Gastrocnemius medialis (tissue), 4 donors: ENCODE data around the gene FGF14. TPM values are rescaled to one million over a fixed set of nuclear protein-coding genes. Genes with fewer than 3 reads are reported as not detected.
"Not testable (repeated sequence)": the region's sequence is repeated elsewhere in the genome, so short reads cannot be mapped to it uniquely, and the experiment has no call there.

Experiments used
- ATAC-seq, 2 donors: fragments of 150-250 bp; one replicate each; pipeline ENCODE4 v1.9.1; 2016
- DNase-seq, 2 donors: peaks; one replicate each; pipeline ENCODE4 v3.0.0-alpha.2; 2019
- H3K27ac ChIP-seq, 4 donors: fragments of 200-600 bp; sonication (generic); 1 replicate in 1 of 4; 2 replicates in 3 of 4; pipeline ENCODE4 v1.5.1; 2016 to 2018; ENCODE audit warnings: mild to moderate bottlenecking in 2 of 4, moderate library complexity in 1 of 4
- H3K27me3 ChIP-seq, 3 donors: fragments of 200-600 bp; sonication (generic) in 2 of 3; 1 replicate in 1 of 3; 2 replicates in 2 of 3; pipeline versions ENCODE4 v1.5.1 to v1.6.0; 2016 to 2019; ENCODE audit warnings: mild to moderate bottlenecking in 1 of 3, moderate library complexity in 1 of 3
- H3K36me3 ChIP-seq, 2 donors: fragments of 200-600 bp; sonication (generic) in 1 of 2; one replicate each; pipeline ENCODE4 v1.5.1; 2017 to 2018
- H3K4me1 ChIP-seq, 2 donors: fragments of 200-600 bp; sonication (generic) in 1 of 2; one replicate each; pipeline ENCODE4 v1.5.1; 2016 to 2017; ENCODE audit warnings: mild to moderate bottlenecking in 2 of 2
- H3K4me3 ChIP-seq, 4 donors: fragments of 200-600 bp; sonication (generic) in 3 of 4; 1 replicate in 1 of 4; 2 replicates in 3 of 4; pipeline ENCODE4 v1.5.1; 2016 to 2019; ENCODE audit warnings: mild to moderate bottlenecking in 2 of 4
- H3K9me3 ChIP-seq, 3 donors: fragments of 200-600 bp; sonication (generic) in 2 of 3; 1 replicate in 1 of 3; 2 replicates in 2 of 3; pipeline ENCODE4 v1.5.1; 2016 to 2019
- POLR2A ChIP-seq, 2 donors: fragments of 450-650 bp; IDR thresholded peaks; one replicate each; pipeline ENCODE4 v1.6.1; 2017; ENCODE audit warnings: antibody characterized with exemption in 2 of 2, mild to moderate bottlenecking in 2 of 2, moderate library complexity in 2 of 2
- in situ Hi-C, 4 donors: fragments of 200-750 bp; cut with MboI; loops; one replicate each; pipeline versions ENCODE4 v1.15.0 to v1.8.0; 2017; ENCODE audit warnings: low sequenced_read_pairs in 4 of 4
- intact Hi-C: fragments of 100-400 bp; cut with DNase I; formaldehyde crosslinking; loops from one replicate; pipeline ENCODE4 v1.15.1; 2023; ENCODE audit warnings: low total_unique reads
- total RNA-seq, 4 donors: library from RNA; depleted of rRNA; stranded (reverse); fragments of >200 nt; gene quantifications; one replicate each; pipeline versions ENCODE4 v1.1.0 to v1.2.3, GENCODE V29; 2016
- TF ChIP-seq, protein P1 (sequence below), 5 experiments: fragments of 450-650 bp in 3 of 5; fragments of 200-600 bp in 2 of 5; sonication (generic) in 2 of 5; IDR thresholded peaks in 4 of 5; conservative IDR thresholded peaks in 1 of 5; 1 replicate in 4 of 5; 2 replicates in 1 of 5; pipeline ENCODE4 v1.5.1; 2016 to 2019; ENCODE audit warnings: antibody characterized with exemption in 5 of 5, mild to moderate bottlenecking in 3 of 5, moderate library complexity in 3 of 5

The FGF14 gene
- total RNA-seq, 4 donors from 2014 or later, result 0.02 TPM; not detected in 3

DNA sequence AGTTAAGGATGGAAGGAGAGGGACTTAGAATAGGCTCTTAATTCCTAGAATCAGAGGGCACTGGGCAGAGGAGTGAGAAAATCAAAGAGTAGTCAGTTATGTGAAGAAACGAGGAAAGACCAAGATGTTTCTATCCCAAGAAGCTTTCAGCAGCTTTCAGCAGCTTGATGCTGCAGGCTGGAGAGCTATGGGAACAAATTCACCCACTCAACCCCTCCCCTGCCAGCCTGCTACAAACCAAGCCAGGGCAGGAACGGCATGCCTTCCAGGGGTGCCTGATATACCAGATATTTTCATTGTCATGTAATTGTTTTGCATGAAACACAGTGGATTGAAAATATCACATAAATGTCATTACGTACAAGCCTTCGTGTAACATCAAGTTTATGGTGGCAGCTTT lies 262.2 kb downstream of the FGF14 start:
- no peaks in the 10 kb centered on the region for H3K9me3 ChIP-seq
- in situ Hi-C loops (no loop called here), intact Hi-C loops (no loop called here)
- no peaks in the 10 kb centered on the region for H3K36me3 ChIP-seq
- DNase-seq (no peak), ATAC-seq (no peak)
- no peak overlapping the region for H3K4me3 ChIP-seq
- H3K27me3 ChIP-seq, result no peaks in the 10 kb centered on the region
- no peak overlapping the region for H3K27ac ChIP-seq
- TF ChIP-seq, protein P1, sequence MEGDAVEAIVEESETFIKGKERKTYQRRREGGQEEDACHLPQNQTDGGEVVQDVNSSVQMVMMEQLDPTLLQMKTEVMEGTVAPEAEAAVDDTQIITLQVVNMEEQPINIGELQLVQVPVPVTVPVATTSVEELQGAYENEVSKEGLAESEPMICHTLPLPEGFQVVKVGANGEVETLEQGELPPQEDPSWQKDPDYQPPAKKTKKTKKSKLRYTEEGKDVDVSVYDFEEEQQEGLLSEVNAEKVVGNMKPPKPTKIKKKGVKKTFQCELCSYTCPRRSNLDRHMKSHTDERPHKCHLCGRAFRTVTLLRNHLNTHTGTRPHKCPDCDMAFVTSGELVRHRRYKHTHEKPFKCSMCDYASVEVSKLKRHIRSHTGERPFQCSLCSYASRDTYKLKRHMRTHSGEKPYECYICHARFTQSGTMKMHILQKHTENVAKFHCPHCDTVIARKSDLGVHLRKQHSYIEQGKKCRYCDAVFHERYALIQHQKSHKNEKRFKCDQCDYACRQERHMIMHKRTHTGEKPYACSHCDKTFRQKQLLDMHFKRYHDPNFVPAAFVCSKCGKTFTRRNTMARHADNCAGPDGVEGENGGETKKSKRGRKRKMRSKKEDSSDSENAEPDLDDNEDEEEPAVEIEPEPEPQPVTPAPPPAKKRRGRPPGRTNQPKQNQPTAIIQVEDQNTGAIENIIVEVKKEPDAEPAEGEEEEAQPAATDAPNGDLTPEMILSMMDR (IDR thresholded peaks at IDR 0.05 in 4 of 5, conservative IDR thresholded peaks at IDR 0.05 in 1 of 5), result no peak
- no peak for TF ChIP-seq POLR2A (IDR thresholded peaks at IDR 0.05)
- no peaks in the 10 kb centered on the region for H3K4me1 ChIP-seq

DNA sequence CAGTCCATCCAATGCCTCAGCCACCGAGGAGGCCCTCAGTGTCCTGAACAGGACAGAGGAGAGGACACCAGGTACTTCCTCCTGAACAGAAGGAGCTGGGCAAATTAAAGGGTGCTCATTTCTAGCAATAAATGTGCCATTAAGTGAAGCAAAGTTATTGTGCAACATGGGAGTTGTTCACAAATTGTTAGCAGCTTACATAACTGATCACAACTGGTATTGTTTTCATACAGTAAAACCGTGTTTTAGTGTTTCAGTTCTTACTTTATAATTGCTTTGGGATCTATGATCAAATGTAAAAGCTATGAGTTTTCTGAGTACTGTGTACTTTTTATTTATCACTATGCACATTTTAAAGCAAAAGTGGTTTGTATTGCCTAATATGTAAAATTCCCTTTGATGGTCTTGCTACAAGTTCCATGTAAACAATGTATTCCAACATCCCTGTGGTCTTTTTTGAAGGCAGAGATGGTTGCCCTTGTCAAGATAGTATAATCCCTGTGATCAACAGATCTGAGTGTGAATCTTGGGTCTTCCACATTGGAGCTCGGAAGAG lies 263.1 kb downstream of the FGF14 start:
- intact Hi-C loops, result no loop called here
- Histone ChIP-seq H3K27ac (no peak overlapping the region), H3K36me3 (no peaks in the 10 kb centered on the region), H3K9me3 (no peaks in the 10 kb centered on the region), H3K27me3 (no peaks in the 10 kb centered on the region), H3K4me1 (no peaks in the 10 kb centered on the region), H3K4me3 (no peak overlapping the region)
- DNase-seq (no peak), ATAC-seq (no peak)
- in situ Hi-C loops, result no loop called here
- TF ChIP-seq POLR2A (IDR thresholded peaks at IDR 0.05), result no peak
- TF ChIP-seq, protein P1 (IDR thresholded peaks at IDR 0.05 in 4 of 5, conservative IDR thresholded peaks at IDR 0.05 in 1 of 5), result no peak

DNA sequence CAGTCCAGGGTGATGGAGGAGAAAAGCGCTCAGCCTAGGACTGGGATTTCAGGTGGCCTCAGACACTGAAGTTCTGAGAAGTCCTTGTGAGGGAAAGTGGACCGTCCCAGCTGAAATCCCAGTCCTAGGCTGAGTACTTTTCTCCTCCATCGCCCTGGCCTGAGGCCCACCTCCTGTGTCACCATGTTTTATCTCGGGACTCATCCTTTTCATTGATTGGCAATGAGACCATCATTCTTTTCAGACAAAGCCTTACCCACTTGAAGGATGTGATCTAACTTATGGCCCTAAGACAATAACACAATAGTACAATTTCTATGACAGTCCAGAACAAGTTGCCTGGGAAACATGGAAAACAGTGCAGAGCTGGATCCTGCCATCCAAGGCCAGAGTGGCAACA lies 263.9 kb downstream of the FGF14 start:
- H3K27ac ChIP-seq, H3K9me3 ChIP-seq, DNase-seq, intact Hi-C loops, in situ Hi-C loops, ATAC-seq, H3K4me1 ChIP-seq, H3K27me3 ChIP-seq, H3K36me3 ChIP-seq, H3K4me3 ChIP-seq: not testable (repeated sequence)

DNA sequence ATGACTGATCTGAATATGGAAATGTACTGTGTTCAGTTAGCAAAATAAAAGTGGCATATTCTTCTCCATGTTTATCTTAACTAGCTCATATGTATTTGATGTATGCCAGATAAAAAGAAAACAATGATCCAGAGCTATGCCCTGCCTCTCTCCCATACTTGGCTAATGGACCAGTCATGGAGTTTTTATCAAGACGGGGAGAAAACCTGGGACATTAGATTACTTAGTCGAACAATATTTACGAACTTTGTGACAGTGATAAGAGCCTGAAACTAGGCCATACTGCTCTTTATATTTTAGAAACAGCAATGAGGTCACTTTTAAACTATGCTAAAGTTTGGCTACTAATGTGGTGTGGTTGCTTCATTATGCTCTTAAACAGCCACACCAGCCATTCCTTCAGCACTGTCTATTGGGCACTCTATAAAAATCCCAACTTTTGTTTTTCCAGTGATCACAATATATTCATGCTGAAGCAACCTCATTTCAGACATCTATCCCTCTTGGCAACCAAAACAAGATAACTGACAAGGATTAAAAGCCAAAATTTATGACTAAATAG lies 265.0 kb downstream of the FGF14 start:
- ATAC-seq (no peak), DNase-seq (no peak)
- in situ Hi-C loops, result no loop called here
- TF ChIP-seq, protein P1 (IDR thresholded peaks at IDR 0.05 in 4 of 5, conservative IDR thresholded peaks at IDR 0.05 in 1 of 5), result no peak
- no peak for TF ChIP-seq POLR2A (IDR thresholded peaks at IDR 0.05)
- no peak overlapping the region for H3K27ac ChIP-seq
- H3K9me3 ChIP-seq, result no peaks in the 10 kb centered on the region
- no peaks in the 10 kb centered on the region for H3K4me1 ChIP-seq
- no peak overlapping the region for H3K4me3 ChIP-seq
- intact Hi-C loops, result no loop called here
- no peaks in the 10 kb centered on the region for H3K36me3 ChIP-seq
- H3K27me3 ChIP-seq, result no peaks in the 10 kb centered on the region

DNA sequence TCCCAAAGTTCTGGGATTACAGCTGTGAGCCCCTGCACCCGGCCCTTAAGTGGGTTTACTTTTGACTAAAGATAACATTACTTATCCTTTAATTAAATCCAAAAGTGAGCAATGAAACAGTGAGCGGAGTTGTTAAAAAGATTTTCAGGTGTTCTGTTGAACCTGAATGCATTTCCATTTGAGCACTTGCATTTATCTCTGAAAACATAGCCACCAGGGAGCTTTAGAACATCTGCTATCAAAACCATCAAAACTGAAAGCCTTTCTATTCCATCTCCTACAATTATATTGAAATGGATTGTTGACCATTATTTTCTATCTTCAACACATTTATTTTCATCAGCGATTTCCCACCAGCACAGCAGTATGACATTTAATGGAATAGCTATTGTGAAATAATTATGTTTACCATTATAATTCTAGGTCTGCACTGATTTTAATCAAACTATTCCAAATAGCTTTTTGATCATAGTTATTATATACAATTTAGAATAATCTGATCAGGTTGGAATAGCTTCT lies 269.0 kb downstream of the FGF14 start:
- Histone ChIP-seq H3K4me1 (no peaks in the 10 kb centered on the region), H3K36me3 (no peaks in the 10 kb centered on the region), H3K27me3 (no peaks in the 10 kb centered on the region), H3K9me3 (no peaks in the 10 kb centered on the region), H3K27ac (no peak overlapping the region), H3K4me3 (no peak overlapping the region)
- in situ Hi-C loops (no loop called here), intact Hi-C loops (no loop called here)
- TF ChIP-seq, protein P1 (IDR thresholded peaks at IDR 0.05 in 4 of 5, conservative IDR thresholded peaks at IDR 0.05 in 1 of 5), result no peak
- no peak for TF ChIP-seq POLR2A (IDR thresholded peaks at IDR 0.05)
- no peak for ATAC-seq
- no peak for DNase-seq
